GM18907 (cell line): ENCODE data around the gene TOR4A.

ENCODE experiments used
- ATAC-seq: cut with Tn5 transposase; IDR thresholded peaks from one replicate; pipeline ENCODE4 v1.9.1; 2021; ENCODE audit warnings: mild to moderate bottlenecking, moderate library complexity; ENCODE audit not compliant: unreplicated experiment

The TOR4A gene

DNA sequence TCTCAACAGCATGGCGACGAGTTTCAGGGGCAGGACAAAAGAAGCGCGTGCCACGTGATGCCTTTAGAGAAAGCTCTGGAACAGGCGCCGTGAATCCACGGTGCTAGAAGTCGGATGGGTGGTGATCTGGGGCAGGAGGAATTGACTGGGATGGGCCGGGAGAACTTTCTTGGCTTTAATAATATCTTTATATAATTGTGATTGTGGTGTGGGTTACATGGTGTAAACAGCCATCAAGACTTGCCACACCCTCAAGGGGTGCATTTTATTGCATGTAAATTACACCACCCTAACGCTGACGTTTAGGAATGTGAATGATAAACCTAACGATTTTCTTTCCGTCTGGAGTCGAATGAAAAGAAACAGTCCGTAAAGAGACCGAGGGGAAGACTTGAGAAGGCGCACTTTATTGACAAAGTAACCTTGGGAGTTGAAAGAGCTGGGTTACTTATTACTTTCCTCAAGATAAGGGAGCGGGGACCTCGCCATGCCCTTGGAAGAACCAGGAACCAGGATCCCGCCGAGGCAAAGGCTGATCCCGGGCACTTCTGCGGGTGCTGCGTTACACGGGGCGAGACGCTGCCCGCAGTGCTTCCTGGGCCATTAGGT is 16.1 kb downstream of the TOR4A start:
- no peak for ATAC-seq

DNA sequence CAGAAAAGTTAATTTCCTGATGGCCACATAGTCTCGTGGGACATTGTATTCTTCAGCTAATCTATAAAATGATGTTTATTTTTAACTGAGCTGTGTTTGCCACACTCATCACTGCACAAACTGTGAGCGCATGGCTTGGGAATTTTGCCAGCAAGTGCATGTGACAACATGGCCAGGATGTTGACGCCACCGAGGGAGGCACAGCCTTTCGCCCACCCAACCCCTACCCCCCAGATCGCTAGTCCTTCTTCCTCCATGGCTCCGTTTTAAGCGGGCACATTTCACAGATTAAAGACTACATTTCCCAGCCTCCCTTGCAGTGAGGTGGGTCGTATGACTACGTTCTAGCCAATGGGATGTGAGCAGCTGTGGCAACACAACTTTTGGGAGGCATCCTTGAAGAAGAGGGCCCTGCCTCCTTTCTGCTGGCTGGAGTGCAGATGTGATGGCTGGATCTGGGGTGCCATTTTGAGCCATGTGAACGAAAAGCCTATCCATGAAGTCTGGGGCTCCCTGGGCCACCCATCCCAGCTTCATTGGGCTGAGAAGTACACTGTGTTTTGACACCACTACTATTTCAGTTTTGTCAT is 16.7 kb downstream of the TOR4A start:
- no peak for ATAC-seq

DNA sequence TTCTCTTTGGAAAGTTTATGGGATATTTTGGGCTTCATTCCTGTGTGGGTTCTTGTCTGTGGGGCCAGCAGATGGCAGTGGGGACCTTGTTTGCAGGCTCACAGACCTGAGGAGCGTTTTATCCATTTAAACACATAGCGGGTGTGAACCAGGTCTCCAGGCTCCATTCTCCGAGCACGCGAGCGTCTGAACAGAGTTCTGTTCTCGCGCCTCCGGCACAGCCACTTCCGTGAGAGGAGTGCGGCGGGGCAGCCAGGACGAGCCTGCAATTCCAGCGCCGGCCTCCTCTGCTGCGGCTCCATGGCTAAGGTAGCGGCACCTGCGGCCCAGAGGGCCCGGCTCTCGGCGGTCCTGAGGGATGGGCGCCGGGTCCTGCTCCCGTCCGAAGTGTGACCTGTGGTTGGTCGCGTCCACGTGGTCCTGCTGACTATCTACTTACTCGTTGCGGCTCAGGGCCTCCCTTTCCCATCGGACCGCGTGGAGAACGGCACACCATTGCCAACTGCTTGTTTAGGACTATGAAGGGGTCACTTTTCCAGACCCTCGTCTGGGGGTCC is 17.2 kb downstream of the TOR4A start:
- no peak for ATAC-seq

DNA sequence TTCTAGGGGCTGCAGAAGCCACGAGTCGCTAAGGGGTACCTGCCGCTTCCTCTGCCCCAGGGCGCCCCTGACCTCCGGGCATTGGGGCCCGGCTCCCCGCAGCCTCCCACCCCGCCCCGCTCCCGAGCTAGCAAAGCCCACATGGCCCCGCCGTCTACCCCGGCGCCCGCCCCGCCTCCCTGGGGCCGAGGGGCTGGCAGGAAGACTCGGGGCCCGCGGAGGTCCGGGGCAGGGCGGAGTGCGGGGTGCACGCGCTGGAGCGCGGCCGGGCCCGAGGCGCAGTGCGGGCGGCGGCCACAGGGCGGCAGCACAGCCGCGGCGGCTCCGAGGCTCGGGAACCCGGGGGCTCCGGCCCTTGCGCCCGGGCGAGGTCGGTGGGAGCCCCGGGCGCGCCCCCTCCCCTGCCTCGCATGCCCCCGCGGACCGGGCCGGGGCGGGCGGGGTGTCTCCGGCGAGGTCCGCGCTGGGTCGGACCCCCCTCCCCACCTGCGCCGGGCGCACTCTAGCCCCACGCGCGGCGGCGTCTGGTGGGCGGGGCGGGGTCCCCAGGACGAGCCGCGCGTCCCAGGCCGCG is 17.8 kb downstream of the TOR4A start:
- ATAC-seq: peak; percentile 55

DNA sequence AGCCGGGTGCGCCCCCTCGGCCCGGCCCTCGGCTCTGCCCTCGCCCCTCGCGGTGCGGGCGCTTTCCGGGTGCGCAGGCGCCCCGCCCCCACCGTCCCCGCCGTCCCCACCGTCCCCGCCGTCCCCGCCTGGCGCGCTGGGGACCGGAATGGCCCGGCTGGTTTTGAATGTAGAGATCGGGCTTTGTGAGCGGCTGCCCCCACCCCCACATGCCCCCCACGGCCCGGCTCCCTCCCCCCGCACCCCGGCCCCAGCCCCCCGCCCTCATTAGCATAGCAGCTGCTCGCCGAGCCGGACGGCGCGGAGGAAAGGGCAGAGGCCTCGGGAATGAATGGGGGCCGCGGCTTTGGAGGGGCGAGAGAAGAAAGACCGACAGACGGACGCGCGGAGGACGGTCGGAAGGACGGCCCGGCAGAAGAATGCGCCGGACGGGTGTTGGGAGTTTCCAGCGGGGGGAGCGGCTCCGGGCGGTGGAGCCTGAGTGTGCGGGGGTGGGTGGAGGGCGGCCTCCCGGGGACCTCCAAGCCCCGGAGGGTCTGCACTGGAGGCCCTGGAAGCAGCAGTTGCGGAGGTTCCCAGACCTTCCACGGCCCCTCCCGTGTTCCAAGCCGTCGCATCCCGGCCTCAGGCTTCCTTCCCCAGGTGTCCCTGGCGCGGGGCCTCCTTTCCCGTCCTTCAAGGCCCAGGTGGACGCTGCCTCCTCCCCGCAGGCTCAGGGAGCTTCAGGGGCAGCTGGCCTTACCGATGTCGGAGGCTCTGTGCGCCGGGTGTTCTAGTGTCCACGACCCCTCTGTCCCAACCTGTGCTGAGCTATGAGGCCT is 18.5 kb downstream of the TOR4A start:
- peak; percentile 13 for ATAC-seq

DNA sequence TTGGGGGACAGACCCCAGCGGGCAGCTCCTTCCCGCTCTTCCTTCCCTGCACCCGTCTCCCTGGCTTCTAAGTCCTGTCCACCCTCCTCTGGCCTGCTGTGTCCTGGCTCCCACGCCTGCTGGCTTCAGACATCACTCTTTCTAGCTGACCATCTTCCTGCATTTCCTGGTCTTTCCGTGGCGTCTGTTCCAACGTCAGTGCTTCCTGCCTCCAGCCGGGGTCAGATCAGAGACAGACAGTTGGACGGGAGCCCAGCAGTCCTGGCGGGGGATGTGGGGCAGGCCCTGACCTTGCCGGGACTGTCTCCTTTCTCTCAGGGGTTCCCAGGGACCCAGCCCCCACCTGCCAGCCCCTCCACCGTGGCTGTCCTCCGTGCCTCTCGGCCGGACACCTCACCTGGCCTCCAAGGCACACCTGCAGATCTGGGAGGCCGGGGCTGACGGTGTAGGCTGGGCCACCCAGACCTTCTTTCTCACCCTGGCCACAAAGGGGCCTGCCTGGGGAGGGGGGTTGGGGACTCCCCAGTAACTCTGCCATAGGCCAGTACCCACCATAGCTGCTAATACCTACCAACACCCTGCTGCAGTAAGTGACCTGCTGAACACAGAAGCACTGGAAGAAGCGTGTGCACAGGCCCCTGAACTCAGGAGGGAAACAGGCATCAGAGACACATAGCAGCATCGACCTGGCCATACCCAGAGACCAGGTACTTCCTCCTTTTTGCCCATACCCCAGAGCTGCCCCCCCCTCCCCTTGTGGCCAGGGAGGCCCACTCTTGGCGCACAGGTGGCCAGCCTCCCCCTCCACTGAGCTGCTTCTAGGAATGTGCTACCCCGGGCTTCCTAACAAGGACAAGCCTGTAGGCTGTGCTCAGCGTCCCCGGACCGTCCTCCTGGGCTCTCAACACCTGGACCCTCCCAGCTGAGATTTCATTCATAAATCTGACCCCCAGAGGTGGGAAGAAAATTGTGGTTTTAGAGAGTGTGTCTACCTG is 19.4 kb downstream of the TOR4A start:
- ATAC-seq: no peak

DNA sequence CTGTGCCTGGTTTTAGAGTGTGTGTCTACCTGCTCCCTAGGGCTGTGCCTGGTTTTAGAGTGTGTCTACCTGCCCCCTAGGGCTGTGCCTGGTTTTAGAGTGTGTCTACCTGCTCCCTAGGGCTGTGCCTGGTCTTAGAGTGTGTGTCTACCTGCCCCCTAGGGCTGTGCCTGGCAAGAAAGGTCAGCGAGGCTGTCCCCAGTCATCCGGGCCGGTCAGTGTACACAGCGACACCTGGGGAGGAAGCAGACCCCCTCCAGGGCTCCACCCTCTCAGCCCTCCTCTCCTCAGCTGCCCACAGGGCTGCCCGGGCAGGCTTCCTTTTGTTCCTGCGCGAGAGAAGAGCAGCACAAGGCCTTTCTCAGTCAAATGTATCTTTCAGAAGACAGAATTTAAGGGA is 20.4 kb downstream of the TOR4A start:
- ATAC-seq: no peak

DNA sequence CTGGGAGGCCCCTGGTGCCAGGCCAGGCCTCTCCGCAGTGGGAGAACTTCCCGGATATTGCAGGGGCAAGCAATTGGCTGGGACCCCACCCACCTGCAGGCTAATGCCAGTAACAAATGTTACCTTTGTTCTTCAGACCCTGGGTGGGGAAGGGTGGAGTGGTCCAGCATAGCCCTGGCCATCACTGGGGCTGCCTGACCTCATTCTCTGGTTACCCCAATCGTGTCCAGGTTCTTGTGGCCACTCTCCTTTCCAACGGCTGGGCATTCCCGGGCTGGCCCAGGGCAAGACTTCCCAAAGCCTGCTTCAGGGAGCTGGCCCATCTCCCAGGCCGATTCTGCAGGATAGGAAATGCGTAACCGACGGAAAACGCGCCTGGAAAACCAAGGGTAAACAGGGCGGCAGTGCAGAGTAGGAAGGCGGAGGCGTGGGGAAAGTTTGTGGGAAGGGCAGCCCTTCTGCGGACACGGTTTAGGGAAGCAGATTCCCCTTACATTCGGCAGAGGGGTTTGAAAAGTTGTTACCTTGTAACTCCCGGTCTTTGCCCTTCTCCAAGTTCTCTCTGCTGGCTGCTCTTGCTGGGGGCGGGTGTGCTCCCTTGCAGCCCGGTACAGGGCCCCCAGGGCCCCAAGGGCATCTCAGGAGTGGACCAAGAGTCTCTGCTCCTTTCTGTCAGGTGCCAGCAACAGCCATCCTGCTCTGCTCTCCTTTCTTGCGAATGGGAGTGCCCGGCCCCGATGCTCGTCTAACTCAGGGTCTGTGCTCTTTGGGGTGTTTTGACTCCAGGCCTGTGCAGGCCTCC is 21.1 kb downstream of the TOR4A start:
- ATAC-seq: no peak

DNA sequence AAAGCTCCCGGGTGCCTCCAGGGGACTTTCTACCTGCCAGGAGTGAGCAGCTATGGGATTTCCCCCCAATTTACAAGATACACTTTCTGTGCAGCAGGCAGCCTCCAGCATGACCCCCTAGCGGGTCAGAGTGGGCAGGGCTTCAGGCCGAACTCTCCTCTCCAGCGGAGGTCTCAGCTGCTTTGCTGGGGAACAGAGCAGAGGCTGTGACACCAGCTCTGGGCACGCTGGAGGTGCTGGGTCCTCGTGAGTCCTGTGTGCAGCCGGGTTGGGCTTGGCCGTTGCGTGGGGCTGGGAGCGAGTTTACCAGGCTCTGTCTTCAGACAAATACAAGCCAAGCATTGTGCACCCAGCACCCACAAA is 21.7 kb downstream of the TOR4A start:
- ATAC-seq: no peak

DNA sequence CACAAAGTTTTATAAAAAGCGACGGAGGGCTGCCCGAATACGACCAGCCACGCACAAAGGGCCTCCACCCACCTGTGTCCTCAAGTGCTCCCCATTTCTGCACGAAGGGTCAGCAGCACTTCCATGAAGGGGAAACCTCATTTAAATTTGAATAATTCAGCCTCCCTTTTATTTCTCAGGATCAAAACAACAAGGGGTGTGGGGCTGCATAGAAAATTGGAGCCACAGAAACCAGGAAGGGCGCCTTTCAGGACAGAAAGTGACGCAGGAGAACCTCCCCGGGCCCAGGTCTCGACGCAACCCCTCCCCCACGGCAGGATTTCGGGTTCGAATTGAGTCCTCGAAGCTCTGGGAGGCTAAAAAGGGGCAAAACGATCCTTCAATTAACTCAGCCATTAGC is 22.4 kb downstream of the TOR4A start:
- no peak for ATAC-seq

DNA sequence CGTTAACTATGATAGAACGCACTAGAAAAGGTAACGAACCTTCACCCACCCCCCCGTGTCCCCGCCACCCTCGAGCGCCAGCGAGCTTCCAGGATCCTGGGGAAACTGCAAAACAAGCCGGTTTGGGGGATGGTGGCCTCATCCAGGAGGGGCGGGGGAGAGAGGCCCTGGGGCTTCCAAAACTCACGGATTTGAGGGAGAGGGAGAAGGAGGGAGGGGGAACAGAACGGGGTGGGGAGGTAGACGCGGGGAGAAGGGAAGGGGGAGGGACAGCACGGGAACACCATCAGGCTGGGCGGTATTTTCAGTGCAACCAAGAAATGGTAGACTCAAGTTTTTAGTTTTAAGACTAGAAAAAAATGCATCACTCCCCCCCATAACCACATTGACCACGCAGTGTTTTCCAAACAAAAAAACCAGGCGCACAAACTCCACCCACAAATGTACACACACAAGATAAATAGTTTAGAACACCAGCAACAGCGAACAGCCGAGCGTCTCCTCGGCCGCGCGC is 23.1 kb downstream of the TOR4A start:
- ATAC-seq: no peak

DNA sequence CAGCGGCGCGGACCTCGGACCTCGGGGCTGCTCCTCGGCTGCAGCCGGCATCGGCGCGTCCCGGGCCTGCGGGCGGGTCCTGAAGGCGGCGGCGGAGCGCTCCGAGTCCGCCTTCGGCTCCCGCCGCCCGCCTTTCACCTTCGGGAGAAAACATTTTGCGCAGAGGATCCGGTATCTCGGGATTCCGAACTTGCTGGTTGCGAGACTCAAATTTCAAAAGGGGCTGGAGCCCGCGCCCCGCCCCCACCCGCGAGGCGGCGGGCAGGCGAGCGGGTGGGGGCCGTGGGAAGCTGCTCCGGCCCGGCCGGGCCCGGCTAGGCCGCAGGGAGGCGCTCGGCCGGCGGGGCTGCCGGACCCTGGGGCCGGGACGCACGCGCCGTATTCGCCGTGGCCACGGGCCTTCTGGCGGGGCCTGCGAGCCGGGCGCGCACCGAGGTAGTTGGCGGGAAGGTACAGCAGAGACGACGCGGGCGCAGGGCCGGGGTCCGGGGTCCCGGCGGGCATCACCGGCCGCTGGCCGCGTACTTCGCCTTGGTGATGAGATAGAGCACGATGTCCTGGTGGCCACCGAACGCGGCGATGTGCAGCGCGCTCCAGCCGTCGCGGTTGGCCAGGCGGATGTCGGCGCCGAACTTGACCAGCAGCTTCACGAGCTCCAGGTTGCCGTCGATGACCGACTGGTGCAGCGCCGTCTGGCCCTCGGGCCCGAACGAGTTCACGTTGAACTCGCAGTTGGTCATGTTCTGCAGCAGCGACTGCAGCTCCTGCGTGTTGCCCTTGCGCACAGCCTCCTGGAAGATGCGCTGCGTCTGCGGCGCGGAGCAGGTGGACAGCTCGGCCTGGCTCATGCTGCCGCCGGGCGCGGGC is 23.8 kb downstream of the TOR4A start:
- peak; percentile 5 for ATAC-seq

DNA sequence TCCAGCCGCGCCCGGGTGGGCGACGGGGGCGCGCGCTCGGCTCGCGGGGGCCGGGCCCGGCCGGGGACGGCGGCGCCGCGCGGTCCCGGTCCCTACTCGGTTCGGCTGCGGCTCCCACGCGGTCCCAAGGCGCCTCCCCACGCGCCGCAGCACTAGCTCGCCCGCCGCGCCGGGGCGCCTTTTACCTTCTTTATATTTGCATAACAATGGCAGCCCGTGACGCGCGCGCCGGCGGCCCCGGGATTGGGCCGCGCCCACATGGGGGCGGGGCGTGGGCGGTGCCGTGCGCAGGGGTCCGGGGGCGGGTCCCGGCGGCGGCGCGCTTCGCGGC is 24.6 kb downstream of the TOR4A start, which contains the start of gene NRARP:
TSS of gene NRARP (minus strand) at position 154 of the 331 bp plus-strand sequence. CDS start 343 bp downstream, outside the sequence.
- peak; percentile 67 for ATAC-seq

DNA sequence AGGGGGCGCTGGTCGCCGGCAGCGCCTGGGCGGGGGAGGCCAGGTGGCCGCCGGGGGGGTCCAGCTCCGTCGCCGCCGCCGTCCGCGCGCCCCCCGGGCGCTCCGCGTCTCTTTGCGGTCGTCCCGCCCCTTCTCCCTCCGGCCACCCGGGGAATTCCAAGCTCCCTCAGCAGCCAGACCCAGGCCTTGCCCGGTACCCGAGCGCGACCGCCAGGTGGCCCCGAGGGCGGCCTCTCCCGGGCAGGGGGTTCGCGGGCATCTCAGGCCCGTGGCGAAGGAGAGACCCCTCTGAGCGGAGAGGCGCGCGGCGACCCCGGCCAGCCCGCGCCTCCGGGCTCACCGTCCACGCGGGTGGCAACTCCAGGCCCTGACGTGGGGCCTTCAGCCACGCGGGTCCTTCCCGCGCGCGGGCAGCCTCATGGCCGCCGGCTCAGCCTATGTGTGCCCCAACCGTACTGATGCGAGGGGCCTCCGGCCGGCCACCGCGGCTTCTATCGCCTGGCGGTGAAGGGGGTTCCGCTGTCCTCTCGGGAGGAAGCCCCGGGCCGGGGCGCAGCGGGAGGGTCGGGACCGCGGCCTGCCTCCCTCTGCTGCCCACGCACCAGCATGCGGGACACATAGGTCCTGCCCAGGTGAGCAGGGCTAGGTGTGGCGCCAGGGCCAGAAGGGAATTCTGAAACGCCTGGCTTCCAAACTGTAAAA is 25.1 kb downstream of the TOR4A start:
- peak; percentile 60 for ATAC-seq

DNA sequence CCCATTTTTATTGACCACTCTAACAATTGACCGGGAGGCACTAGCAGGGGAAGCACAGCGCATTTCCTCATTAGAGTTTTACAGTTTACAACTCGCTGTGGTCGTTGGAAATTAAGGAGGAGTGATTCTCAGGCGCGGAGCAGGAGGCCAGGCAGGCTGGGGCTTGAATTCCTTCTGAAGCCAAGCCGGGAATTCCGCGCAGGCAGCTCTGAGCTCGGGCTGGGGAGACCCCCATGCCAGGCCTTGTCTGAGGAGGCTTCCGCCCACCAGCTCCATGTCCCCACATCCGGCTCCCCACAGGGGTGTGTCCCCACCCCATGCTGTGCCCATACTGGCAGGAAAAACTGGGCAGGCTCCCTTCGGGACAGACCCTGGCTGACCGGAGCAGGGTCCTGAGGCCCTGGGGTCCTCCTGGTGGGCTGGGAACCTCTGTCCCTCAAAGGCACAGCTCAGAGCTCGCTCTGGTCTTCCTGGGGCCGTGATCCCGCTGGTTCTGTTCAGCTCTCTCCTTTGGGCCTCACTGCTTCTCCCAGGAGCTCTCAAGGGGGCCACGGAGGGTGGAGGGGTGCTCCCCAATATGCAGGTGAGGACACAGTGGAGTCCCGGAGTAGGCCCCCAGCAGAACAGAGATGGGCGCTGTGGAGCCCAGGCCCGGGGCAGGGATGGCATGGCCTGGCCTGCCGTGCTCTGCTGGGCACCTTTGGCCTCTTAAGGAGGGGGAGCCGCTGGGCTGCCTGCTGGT is 25.8 kb downstream of the TOR4A start:
- ATAC-seq: no peak

DNA sequence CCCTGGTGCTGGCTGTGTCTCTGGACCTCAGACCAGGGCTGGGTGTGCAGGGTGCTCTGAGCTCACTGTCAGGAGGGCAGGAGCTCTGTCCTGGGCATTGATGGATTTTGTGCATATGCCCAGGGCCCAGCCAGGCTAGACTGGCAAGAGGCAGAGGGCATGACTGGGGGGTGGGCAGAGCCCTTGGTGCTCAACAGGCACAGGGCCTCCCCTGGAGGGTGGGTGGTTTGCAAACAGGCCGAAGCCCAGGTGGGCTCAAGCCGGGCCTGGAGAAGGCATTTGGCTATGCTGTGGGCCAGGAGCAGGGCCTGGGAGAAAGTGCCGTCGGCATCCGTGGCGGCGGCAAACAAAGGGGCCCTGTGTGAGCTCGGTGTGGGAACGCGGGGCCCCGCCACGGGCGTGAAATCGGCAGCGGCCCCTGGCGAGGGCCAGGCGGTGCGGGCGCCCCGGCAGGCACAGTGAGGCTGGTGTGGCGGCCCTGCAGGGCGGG is 26.4 kb downstream of the TOR4A start:
- ATAC-seq: no peak
